ENCODE results near the gene ACOT11. TPM values are rescaled to one million over a fixed set of nuclear protein-coding genes. Genes with fewer than 3 reads are reported as not detected.

Gene ACOT11
- polyA plus RNA-seq, 1 donor from 2014 or later = not detected

- H2AFZ ChIP-seq (ENCODE audit: low read depth, low read length) = no peak overlapping the region
- no peak overlapping the region for H3K27ac ChIP-seq (ENCODE audit: low read length)
- no peaks in the 10 kb centered on the region for H3K9me2 ChIP-seq (ENCODE audit: insufficient read depth, low read length)
- H3K9ac ChIP-seq (ENCODE audit: low read length) = no peak overlapping the region
- no peaks in the 10 kb centered on the region for H3K27me3 ChIP-seq (ENCODE audit: insufficient read depth, low read depth, low read length)
- no peak overlapping the region for H3K4me3 ChIP-seq (ENCODE audit: low read length)
- H3K36me3 ChIP-seq (ENCODE audit: insufficient read depth, low read length) = no peaks in the 10 kb centered on the region
- no peak for TF ChIP-seq EZH2 (IDR thresholded peaks at IDR 0.05; ENCODE audit: borderline replicate concordance, insufficient read depth, low read length, poor library complexity, severe bottlenecking)
- TF ChIP-seq MXI1 (conservative IDR thresholded peaks at IDR 0.05; ENCODE audit: poor library complexity, severe bottlenecking) = no peak
- no peak for TF ChIP-seq EP300 (conservative IDR thresholded peaks at IDR 0.05; ENCODE audit: poor library complexity, severe bottlenecking)
- no peak for TF ChIP-seq POLR2AphosphoS5 (IDR thresholded peaks at IDR 0.05)
- no peak for TF ChIP-seq CTCF (IDR thresholded peaks at IDR 0.05; ENCODE audit: poor library complexity, severe bottlenecking)
- no peak for TF ChIP-seq TAF1 (IDR thresholded peaks at IDR 0.05; ENCODE audit: low read depth)
- TF ChIP-seq SMC3 (conservative IDR thresholded peaks at IDR 0.05; ENCODE audit: poor library complexity) = no peak
- no peak for TF ChIP-seq REST (IDR thresholded peaks at IDR 0.05; ENCODE audit: borderline replicate concordance)
- TF ChIP-seq RAD21 (conservative IDR thresholded peaks at IDR 0.05) = no peak
- no peaks in the 10 kb centered on the region for H3K79me2 ChIP-seq (replicated peaks; ENCODE audit: insufficient read depth, low read length)
- no peaks in the 10 kb centered on the region for H3K9me3 ChIP-seq (ENCODE audit: low read length)
- no peaks in the 10 kb centered on the region for H4K20me1 ChIP-seq (ENCODE audit: insufficient read depth)
- no peak overlapping the region for H3K4me2 ChIP-seq (ENCODE audit: low read length)
- H3F3A ChIP-seq (ENCODE audit: insufficient read depth, low read length, poor library complexity, severe bottlenecking) = no peaks in the 10 kb centered on the region
These were observed 489 bp downstream of the ACOT11 start for GRCh38 chr1:54548389-54549044.

GRCh38 chr1:54549181-54549924 lies 1.3 kb downstream of the ACOT11 start:
- no peak overlapping the region for H3K9ac ChIP-seq (ENCODE audit: low read length)
- TF ChIP-seq POLR2AphosphoS5 (IDR thresholded peaks at IDR 0.05) = no peak
- no peaks in the 10 kb centered on the region for H3F3A ChIP-seq (ENCODE audit: insufficient read depth, low read length, poor library complexity, severe bottlenecking)
- no peak overlapping the region for H3K4me3 ChIP-seq (ENCODE audit: low read length)
- H3K27ac ChIP-seq (ENCODE audit: low read length) = no peak overlapping the region
- H3K9me3 ChIP-seq (ENCODE audit: low read length) = no peaks in the 10 kb centered on the region
- no peaks in the 10 kb centered on the region for H3K9me2 ChIP-seq (ENCODE audit: insufficient read depth, low read length)
- H3K4me2 ChIP-seq (ENCODE audit: low read length) = no peak overlapping the region
- H3K79me2 ChIP-seq (replicated peaks; ENCODE audit: insufficient read depth, low read length) = no peaks in the 10 kb centered on the region
- no peaks in the 10 kb centered on the region for H3K36me3 ChIP-seq (ENCODE audit: insufficient read depth, low read length)
- no peaks in the 10 kb centered on the region for H4K20me1 ChIP-seq (ENCODE audit: insufficient read depth)
- no peaks in the 10 kb centered on the region for H3K27me3 ChIP-seq (ENCODE audit: insufficient read depth, low read depth, low read length)
- H2AFZ ChIP-seq (ENCODE audit: low read depth, low read length) = no peak overlapping the region

Data from neural cell (in vitro differentiated cells).